HG03025 (cell line): ENCODE results near the gene MEA1.
A peak's percentile ranks its signal among the peaks of the same experiment; 100 is the strongest.
"Not testable (repeated sequence)": the region's sequence is repeated elsewhere in the genome, so short reads cannot be mapped to it uniquely, and the experiment has no call there.

Experiments used
- ATAC-seq: cut with Tn5 transposase; IDR thresholded peaks from one replicate; pipeline ENCODE4 v1.9.1; 2021; ENCODE audit warnings: mild to moderate bottlenecking, moderate library complexity; ENCODE audit not compliant: unreplicated experiment, low FRiP score

Gene MEA1

GRCh38 chr6:43013843-43014433 is at the start of gene MEA1, which contains the start of gene KLHDC3:
Gene MEA1 (minus strand): TSS chr6:43013946. CDS start chr6:43013813, 133 bp downstream.
Gene KLHDC3 (plus strand): TSS chr6:43014249. CDS start chr6:43017193, 2,944 bp downstream.
- peak; percentile 89 for ATAC-seq

GRCh38 chr6:43062818-43063217 is 49.1 kb upstream of the MEA1 start:
- ATAC-seq, result no peak

GRCh38 chr6:43061861-43062260 is 48.1 kb upstream of the MEA1 start:
- ATAC-seq, result no peak

- ATAC-seq, result no peak
Observed at GRCh38 chr6:43060755-43061633, 47.2 kb upstream of the MEA1 start.

GRCh38 chr6:43060034-43060754 is 46.4 kb upstream of the MEA1 start:
- ATAC-seq, result no peak

- peak; percentile 88 for ATAC-seq
Observed at GRCh38 chr6:43059168-43060033, 45.7 kb upstream of the MEA1 start, which contains the start of the genes KLC4 and MRPL2. Gene KLC4 (plus strand): TSS chr6:43059631. CDS start chr6:43061336, 1,705 bp downstream. Gene MRPL2 (minus strand): TSS chr6:43059434. CDS start chr6:43059381, 53 bp downstream.

- no peak for ATAC-seq
Observed at GRCh38 chr6:43058531-43058930, 44.8 kb upstream of the MEA1 start.

GRCh38 chr6:43055966-43056365 is 42.2 kb upstream of the MEA1 start:
- no peak for ATAC-seq

- no peak for ATAC-seq
Observed at GRCh38 chr6:43054206-43054943, 40.6 kb upstream of the MEA1 start.

GRCh38 chr6:43053545-43054205 is 39.9 kb upstream of the MEA1 start, which contains the start of gene CUL7:
Gene CUL7 (minus strand): TSS chr6:43053851. CDS start chr6:43052788, 1,063 bp downstream.
- ATAC-seq, result peak; percentile 59

- peak; percentile 14 for ATAC-seq
Observed at GRCh38 chr6:43052842-43053544, 39.2 kb upstream of the MEA1 start.

- no peak for ATAC-seq
Observed at GRCh38 chr6:43052225-43052841, 38.6 kb upstream of the MEA1 start.

- ATAC-seq, result no peak
Observed at GRCh38 chr6:43050981-43051380, 37.2 kb upstream of the MEA1 start.

GRCh38 chr6:43047998-43048397 is 34.3 kb upstream of the MEA1 start:
- ATAC-seq, result no peak

- ATAC-seq, result no peak
Observed at GRCh38 chr6:43045371-43045930, 31.7 kb upstream of the MEA1 start.

GRCh38 chr6:43043310-43043709 is 29.6 kb upstream of the MEA1 start:
- no peak for ATAC-seq

GRCh38 chr6:43041475-43041874 is 27.7 kb upstream of the MEA1 start:
- ATAC-seq, result not testable (repeated sequence)
